Activated gamma-delta T cell (primary cell): ENCODE measurements around the gene TSHZ1.

ENCODE experiments used
- DNase-seq: peaks from one replicate; lab custom pipeline; 2025; lab: John Stamatoyannopoulos, UW
- total RNA-seq, 2 donors: gene quantifications; one replicate each; lab custom pipeline; 2026; lab: John Stamatoyannopoulos, UW

The TSHZ1 gene
- 66.5 to 70.1 reads per million in 2 donors for total RNA-seq

GRCh38 chr18:75210274-75211001 is at the start of gene TSHZ1:
Gene TSHZ1 (plus strand): TSS chr18:75210797. CDS start chr18:75211877, 1,080 bp downstream.
- no peak for DNase-seq

DNA sequence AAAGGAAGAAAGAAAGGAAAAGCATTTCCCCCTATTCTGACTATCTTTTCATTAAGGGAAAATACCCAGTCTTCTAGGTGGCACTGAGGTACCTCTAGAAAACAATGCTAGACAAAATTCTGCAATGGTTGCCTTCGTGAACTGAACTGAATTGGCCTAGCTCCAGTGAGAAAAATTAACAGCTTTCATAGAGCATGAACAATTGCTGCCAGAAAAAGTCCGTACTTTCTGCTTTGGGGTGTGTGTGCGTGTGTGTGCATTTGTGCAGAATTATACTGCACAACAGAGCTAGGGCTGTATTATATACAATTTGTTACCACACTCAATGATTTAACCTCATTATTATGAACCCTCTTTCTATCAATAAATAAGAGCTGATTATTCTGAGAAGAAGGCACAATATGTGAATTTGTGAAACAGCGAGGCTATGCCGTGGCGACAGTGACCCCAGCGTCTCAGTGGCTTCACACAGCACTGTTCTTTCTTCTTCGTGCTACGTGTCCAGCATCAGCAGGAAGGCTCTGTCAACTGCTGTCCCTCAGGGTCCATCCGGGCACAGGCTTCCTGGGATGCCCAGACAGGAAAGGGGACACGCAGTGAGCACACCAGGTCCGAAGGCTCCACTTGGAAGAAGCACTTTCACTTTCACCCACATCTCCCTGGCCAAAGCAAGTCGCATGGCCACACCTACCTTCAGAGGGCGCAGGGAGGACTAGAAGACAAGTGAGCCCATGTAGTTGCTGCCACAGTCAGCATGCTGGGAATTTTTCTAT is 49.2 kb upstream of the TSHZ1 start:
- DNase-seq: no peak

DNA sequence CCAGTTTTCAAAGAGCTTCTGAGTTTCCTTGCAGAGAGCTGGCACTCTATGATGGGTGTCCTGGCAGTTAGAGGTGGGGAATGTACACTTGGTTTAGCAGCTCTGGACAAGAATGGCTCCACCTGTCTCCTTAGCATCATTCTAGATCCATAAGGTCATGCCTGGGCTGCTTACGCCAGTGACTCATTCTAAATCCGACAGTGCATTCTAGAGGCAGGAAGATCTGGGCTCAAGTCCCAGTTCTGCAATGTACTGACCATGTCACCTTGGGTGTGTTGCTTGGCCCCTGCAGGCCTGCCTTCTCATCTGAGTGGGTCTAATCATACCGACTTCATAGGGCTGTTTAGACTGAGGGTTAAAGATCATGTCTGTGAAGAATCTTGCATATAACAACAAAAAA is 48.1 kb upstream of the TSHZ1 start:
- DNase-seq: no peak

DNA sequence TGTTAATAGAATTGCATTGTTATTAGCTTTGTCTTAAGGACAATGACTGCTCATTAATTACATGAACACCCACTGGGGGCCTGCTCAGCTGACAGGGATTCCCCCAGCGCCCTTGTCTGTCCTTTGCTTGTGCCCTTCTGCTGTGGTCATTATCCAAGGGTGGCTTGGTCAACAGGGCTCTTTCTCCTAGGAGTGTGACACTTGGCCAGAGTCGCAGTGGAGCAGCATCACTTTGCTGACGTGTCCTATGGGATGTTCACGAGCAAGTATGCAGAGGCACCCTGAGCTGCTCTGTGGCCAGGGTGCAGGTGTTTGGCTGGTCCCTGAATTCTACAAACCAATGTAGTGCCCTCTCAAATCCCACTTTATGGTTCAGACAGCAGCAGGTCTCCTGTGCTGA is 47.6 kb upstream of the TSHZ1 start:
- DNase-seq: no peak

GRCh38 chr18:75163736-75164135 is 46.9 kb upstream of the TSHZ1 start:
- DNase-seq: no peak

DNA sequence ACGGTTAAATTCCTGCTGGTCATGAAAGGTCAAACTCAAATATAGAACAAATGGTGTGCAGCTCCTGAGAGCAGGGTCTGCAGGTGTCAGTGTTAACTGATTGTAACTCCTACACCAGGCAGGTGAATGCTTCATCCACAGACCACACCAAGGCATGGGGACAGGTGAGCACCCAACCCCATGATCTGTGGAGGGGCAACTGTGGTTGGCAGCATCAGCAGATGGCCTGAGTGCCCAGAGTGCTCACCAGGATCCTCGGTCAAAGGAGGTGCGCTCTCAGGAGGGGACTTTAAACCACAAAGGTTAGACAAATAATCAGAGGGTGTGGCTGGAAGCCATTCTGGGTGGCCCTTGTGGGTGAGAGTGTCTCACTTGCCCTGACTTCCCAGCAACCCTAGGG is 46.1 kb upstream of the TSHZ1 start:
- DNase-seq: no peak

DNA sequence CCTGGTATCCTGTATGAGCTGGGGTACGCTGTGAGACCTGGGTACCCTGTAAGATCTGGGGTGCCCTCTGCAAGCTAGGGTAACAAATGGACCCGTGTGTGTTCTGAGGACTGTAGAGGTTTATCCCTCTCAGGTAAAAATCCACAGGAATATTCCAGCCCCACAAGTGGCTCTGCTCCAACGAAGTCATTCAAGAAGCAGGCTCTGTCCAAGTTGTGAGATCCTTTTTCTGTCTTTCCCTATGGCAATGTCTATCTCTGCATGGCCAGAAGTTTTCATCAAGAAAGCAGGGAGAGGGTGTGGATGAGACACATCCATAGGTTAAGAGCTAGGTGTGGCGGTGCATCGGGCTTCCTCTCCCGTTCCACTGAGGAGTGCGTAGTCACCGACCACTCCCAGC is 44.7 kb upstream of the TSHZ1 start:
- DNase-seq: no peak

DNA sequence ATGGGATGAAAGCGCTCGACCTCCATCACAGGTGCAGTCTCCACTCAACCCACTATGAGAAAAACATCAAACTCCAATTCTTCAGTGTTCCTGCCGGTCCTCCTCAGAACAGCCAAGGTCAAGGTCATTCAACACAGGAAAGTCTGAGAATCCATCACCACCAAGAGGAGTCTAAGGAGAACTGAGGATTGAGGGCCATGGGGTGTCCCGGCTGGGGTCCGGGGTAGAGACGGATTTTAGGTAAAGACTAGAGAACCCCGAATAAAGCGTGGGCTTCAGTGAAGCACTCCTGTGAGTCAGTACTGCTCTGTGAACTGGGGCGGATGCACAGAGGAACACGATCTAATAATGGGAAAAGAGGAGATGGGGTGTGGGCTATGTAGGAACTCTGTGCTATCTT is 43.5 kb upstream of the TSHZ1 start:
- DNase-seq: no peak

DNA sequence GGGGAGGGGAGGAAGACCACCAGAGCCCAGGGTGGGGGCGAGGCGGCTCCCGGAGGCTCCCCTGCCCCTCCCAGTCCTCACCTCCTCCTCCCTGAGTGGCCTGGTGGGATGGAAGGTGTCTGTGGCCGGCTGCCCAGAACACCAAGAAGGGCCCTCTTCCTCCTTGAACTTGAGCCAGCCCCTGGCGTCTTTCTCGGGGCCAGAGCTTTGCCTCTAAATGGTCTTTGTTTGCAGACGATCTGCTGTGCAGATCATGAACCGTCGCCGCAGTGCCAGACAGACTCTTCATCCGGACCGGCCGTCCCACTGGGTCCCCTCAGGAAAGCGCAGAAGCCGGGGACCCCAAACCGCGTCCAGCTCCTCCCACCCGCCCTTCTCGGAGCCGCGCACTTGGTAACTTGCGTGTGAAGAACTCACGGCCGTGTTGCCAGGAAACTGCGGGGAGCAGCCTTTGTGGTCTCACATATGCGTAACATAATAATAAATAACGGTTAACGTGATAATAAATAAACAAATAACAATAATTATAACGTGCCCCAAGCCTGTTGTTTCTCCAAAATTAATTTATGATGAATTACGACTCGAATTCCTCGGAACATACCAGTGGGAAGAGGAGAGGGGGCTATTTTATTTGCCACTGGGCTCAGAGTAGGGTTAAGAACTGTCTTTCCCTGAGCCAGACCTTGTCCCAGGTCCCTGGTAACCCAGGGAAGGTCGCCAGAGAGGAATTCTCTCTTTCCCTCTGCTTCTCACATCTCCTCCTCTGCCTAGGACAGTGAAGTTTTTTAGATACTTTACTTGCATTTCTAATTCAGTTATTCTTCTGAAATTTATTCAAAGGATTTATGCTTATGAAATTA is 42.6 kb upstream of the TSHZ1 start:
- DNase-seq: no peak

- no peak for DNase-seq
Measured at GRCh38 chr18:75168619-75169018, 42.0 kb upstream of the TSHZ1 start.

GRCh38 chr18:75169411-75169810 is 41.2 kb upstream of the TSHZ1 start:
- no peak for DNase-seq

DNA sequence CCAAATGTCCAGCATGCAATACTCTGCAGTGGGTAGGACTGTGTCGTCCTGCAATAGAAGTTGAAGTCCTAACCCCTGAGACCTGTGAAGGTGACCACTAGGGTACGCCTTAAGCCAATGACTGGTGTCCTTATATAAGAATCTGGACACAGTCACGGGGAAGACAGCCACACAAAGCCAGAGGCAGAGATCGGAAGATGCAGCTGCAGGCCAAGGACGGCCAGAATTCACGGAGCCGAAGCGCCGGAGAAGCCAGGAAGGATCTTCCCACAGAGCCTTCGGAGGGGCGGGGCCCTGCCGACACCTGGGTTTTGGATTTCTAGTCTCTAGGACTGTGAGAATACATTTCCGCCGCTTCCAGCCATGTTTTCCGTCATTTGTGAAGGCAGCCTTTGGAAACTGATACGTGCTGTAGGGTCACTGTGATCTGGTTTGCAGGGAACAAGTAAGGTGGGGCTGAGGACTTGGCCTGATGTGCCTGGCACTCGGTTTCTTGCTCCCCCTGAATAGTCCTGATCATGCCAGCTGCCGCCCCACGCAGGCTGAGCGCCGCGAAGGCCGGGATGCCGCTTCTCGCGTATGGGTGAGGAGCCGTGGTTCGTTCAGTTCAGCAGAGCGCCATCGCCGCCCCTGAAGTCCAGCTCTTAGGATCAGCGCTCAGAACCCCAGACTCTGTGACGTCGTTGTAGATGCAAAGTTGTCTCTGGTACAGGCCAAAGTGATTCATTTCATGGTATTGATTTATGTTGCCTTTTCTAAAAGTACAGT is 40.4 kb upstream of the TSHZ1 start:
- no peak for DNase-seq

- DNase-seq: no peak
Measured at GRCh38 chr18:75170916-75171315, 39.7 kb upstream of the TSHZ1 start.

- no peak for DNase-seq
Measured at GRCh38 chr18:75172299-75173124, 38.1 kb upstream of the TSHZ1 start.

GRCh38 chr18:75173125-75173432 is 37.5 kb upstream of the TSHZ1 start:
- DNase-seq: no peak

DNA sequence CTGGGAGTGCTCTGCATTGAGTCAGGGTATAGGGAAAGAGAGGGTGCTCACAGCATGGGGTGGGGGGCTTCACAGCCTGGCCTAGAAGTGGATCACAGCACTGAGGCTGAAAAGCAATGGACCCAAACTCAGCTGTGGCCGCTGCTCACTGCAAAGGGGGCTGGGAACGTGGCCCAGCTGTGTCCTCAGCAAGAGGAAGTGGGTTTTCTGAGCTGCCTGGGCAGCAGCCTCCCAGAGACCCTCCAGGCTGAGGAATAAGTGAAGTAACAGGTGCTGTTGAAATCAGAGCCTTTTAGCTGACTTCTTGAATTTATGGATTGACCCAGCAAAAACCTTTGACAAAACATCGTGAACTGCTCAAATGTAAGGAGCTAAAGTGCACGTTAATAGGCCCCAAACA is 36.9 kb upstream of the TSHZ1 start:
- DNase-seq: no peak

DNA sequence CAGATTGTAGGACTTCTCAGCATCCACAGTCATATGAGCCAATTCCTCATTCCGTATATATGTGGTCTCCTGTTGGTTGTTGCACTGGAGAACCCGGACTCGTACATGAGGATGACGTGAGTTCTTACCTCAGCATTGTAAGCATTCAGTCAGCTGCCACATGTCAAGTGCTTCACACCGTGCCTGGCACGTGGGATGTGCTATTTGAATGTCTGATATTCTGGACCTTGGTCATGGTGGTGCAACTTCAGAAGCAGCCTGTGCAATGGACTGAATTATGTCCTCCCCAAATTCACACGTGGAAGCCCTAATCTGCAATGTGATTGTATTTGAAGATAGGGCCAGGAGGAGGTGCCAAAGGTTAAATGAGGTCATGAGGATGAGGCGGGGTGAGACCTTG is 33.7 kb upstream of the TSHZ1 start:
- no peak for DNase-seq

GRCh38 chr18:75178376-75178775 is 32.2 kb upstream of the TSHZ1 start:
- DNase-seq: no peak

DNA sequence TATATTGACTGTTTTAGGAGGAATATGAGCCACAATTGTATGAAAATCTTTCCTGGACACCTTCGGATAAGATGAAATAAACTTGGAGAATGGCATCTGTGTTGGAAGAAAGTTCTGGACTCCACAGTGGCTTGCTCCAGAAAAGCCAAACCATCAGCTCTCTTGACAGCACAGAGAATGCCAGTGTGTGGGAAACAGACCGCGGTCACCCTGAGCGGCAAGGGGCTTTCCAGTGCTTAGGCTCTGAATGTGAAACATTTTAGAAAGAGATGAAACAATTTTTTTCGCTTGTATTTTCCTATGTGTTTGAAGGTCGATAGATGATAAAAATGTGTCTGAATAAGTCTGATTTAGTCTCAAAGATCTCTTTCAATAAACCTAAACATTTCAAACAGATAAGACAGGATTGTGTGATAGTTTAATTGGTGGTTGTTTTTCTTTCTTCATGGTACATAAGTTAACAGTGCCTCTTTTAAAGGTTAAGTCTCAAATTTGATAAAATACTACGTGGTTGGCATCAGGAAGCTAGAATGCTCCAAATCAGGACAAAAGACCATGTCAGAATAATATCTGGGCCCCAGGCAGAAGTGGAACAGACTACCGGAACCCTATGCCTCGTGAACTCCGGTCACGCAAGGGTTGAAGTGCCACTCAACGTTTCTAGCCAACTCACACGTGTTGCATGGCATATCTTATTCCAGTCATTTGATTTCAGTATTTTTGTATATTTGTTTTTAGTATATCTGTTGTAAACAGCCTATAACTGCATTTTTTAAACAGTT is 30.6 kb upstream of the TSHZ1 start:
- DNase-seq: no peak

GRCh38 chr18:75183524-75183923 is 27.1 kb upstream of the TSHZ1 start:
- no peak for DNase-seq
